Measurements from ENCODE around the gene KCNH2. TPM values are rescaled to one million over a fixed set of nuclear protein-coding genes. Genes with fewer than 3 reads are reported as not detected.

Gene KCNH2
- total and polyA plus RNA-seq, 2 experiments from 2014 or later, result 8.4 to 9.1 TPM

DNA sequence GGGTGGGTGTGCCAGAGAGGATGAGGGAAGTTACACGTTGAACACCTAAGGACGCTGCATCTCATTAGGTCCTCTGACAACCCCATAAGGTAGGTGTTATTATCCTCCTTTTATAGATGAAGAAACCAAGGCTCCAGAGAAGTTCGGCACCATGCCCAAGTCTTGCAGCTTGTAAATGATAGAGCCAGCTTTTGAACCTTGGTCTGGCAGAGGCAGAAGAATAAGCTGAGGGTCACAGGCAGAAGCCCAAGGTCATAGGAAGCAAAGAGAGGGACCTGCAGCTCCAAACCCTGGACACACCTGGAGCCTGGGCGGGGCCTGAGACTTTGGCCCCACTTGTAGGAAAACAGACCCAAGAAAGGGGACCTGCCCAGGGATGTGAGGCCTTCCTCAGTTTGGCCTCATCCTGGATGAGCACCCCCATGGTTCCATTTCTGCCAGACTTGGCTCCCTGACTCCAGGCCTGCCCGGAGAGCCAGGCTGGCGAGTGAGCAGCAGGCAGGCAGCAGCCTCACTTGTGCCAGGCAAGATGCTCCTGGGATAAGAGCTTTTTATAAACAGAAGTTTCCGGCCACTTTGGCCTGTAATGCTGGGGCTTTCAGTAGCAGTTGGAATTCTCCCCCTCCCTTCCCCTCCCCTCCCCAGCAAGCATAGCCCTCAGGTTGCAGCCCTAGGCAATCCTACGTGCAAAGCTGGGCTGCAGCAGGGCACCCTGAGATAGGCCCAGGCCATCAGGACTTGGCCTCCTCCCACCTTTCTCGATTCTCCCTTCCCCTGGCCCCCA lies 2.4 kb downstream of the KCNH2 start:
- Histone ChIP-seq H4K20me1 (ENCODE audit: insufficient read depth, poor library complexity, severe bottlenecking) (no peaks in the 10 kb centered on the region), H3K27me3 (peaks cover 15% of the 10 kb centered on the region), H3K4me1 (ENCODE audit: insufficient read depth) (peaks cover 64% of the 10 kb centered on the region), H3K27ac (no peak overlapping the region), H3K36me3 (replicated peaks; ENCODE audit: insufficient read depth, low read depth) (no peaks in the 10 kb centered on the region), H3K9me3 (ENCODE audit: low read depth) (no peaks in the 10 kb centered on the region), H3K9me2 (replicated peaks; ENCODE audit: insufficient read depth) (no peaks in the 10 kb centered on the region), H3K4me3 (no peak overlapping the region), H2AFZ (no peak overlapping the region), H3K4me2 (peak overlapping the region; percentile 95), H3K79me2 (no peaks in the 10 kb centered on the region)
- 69% methylated on average over 9 of the region's 9 CpGs for WGBS (ENCODE audit: low lambda C conversion rate, missing lambda C conversion rate)
- DNase-seq (ENCODE audit: low spot score), result no peak
- TF ChIP-seq CTCF (IDR thresholded peaks at IDR 0.05; ENCODE audit: poor library complexity) (no peak), EZH2 (IDR thresholded peaks at IDR 0.05; ENCODE audit: borderline replicate concordance) (no peak), EZH2phosphoT487 (IDR thresholded peaks at IDR 0.05; ENCODE audit: low read depth, severe bottlenecking, unreplicated experiment) (no peak)

DNA sequence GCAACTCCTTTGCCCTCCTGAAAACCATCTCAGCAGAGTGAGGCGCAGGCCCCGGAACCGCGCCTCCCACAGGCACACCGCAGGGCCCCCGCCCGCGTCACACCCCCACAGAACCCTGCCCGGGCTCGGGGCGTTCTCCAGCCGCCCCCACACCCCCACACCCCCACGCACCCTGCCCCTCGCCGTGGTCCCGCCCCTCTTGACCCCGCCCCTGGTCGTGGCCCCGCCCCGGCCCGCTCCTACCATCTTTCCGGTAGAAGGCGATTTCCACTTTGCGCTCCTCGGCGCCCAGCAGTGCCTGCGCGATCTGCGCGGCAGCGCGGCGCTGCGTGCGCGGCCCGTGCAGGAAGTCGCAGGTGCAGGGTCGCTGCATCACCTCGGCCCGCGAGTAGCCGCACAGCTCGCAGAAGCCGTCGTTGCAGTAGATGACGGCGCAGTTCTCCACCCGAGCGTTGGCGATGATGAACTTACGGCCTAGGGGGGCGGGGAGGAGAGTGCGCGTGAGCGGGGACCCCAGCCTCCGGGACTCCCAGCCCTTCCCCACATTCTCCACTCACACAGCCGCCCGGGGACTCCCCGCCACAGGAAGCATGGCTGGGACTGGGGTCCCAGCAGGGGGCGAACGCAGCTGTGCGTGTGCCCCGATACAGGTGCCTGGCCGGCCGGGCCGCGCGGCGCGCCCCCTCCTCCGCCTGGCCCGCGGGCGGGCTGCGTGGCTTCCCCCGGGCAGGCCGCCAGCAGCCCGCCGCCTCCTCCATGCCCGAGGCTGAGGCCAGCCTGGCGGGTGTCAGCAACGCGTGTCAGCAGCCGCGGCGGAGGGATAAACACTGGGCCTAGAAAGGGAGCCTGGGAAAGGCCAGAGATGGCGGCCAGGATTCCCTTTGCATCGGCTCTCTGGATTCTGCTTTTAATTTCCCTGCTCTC lies 3.4 kb downstream of the KCNH2 start:
- no peaks in the 10 kb centered on the region for H3K9me2 ChIP-seq (replicated peaks; ENCODE audit: insufficient read depth)
- H3K27ac ChIP-seq, result no peak overlapping the region
- H3K79me2 ChIP-seq, result no peaks in the 10 kb centered on the region
- TF ChIP-seq EZH2phosphoT487 (IDR thresholded peaks at IDR 0.05; ENCODE audit: low read depth, severe bottlenecking, unreplicated experiment), result no peak
- peak; percentile 33 for TF ChIP-seq CTCF (IDR thresholded peaks at IDR 0.05; ENCODE audit: poor library complexity)
- no peak overlapping the region for H2AFZ ChIP-seq
- DNase-seq (ENCODE audit: low spot score), result peak; percentile 72
- no peaks in the 10 kb centered on the region for H3K9me3 ChIP-seq (ENCODE audit: low read depth)
- peak overlapping the region; percentile 95 for H3K4me2 ChIP-seq
- peaks cover 9% of the 10 kb centered on the region for H3K27me3 ChIP-seq
- 2% methylated on average over 64 of the region's 89 CpGs for WGBS (ENCODE audit: low lambda C conversion rate, missing lambda C conversion rate)
- peak overlapping the region; percentile 45 for H3K4me3 ChIP-seq
- no peaks in the 10 kb centered on the region for H4K20me1 ChIP-seq (ENCODE audit: insufficient read depth, poor library complexity, severe bottlenecking)
- peaks cover 72% of the 10 kb centered on the region for H3K4me1 ChIP-seq (ENCODE audit: insufficient read depth)
- no peaks in the 10 kb centered on the region for H3K36me3 ChIP-seq (replicated peaks; ENCODE audit: insufficient read depth, low read depth)

- H2AFZ ChIP-seq, result no peak overlapping the region
Measured at GRCh38 chr7:150973571-150974451, 4.3 kb downstream of the KCNH2 start.

More at GRCh38 chr7:150973571-150974451, 4.3 kb downstream of the KCNH2 start:
- Histone ChIP-seq H3K4me2 (peak overlapping the region; percentile 95), H3K9me2 (replicated peaks; ENCODE audit: insufficient read depth) (no peaks in the 10 kb centered on the region), H3K27ac (no peak overlapping the region), H3K79me2 (no peaks in the 10 kb centered on the region), H3K27me3 (peaks cover 9% of the 10 kb centered on the region), H3K36me3 (replicated peaks; ENCODE audit: insufficient read depth, low read depth) (no peaks in the 10 kb centered on the region), H3K9me3 (ENCODE audit: low read depth) (no peaks in the 10 kb centered on the region), H3K4me1 (ENCODE audit: insufficient read depth) (peaks cover 70% of the 10 kb centered on the region), H4K20me1 (ENCODE audit: insufficient read depth, poor library complexity, severe bottlenecking) (no peaks in the 10 kb centered on the region), H3K4me3 (no peak overlapping the region)
- 43% methylated on average over 27 of the region's 27 CpGs for WGBS (ENCODE audit: low lambda C conversion rate, missing lambda C conversion rate)
- TF ChIP-seq EZH2 (IDR thresholded peaks at IDR 0.05; ENCODE audit: borderline replicate concordance) (no peak), CTCF (IDR thresholded peaks at IDR 0.05; ENCODE audit: poor library complexity) (no peak), EZH2phosphoT487 (IDR thresholded peaks at IDR 0.05; ENCODE audit: low read depth, severe bottlenecking, unreplicated experiment) (no peak)
- no peak for DNase-seq (ENCODE audit: low spot score)

Measured in hepatocyte (in vitro differentiated cells).